SK-N-MC (cell line): ENCODE measurements around the gene SDK2.

ENCODE experiments used
- EZH2 ChIP-seq: fragments of 200-600 bp; sonication (generic); IDR thresholded peaks from one replicate; pipeline ENCODE4 v1.6.1; 2017; ENCODE audit warnings: antibody characterized with exemption
- FOXP2 ChIP-seq: optimal IDR thresholded peaks from 2 replicates; pipeline ENCODE3; 2011; ENCODE audit warnings: mild to moderate bottlenecking, moderate library complexity; ENCODE audit not compliant: insufficient read depth; ENCODE audit errors: extremely low read length, control extremely low read depth
- POLR2AphosphoS5 ChIP-seq: IDR thresholded peaks from 2 replicates; pipeline ENCODE4 v1.6.1; 2012; ENCODE audit warnings: mild to moderate bottlenecking, low read depth, low read length, borderline replicate concordance

- TF ChIP-seq POLR2AphosphoS5 (no peak), EZH2 (no peak), FOXP2 (no peak)
These were observed 83.6 kb downstream of the SDK2 start for GRCh38 chr17:73560661-73561060.
